Measurements from ENCODE around the gene HIPK4.
A peak's percentile ranks its signal among the peaks of the same experiment; 100 is the strongest.
"Not testable (repeated sequence)": the region's sequence is repeated elsewhere in the genome, so short reads cannot be mapped to it uniquely, and the experiment has no call there.

Gene HIPK4

GRCh38 chr19:40390084-40390742 is at the start of gene HIPK4:
TSS of gene HIPK4 (minus strand) at chr19:40390181. CDS start at chr19:40389902, 279 bp downstream.
- TF ChIP-seq CTCF (conservative IDR thresholded peaks at IDR 0.05; ENCODE audit: low read length) (no peak), EZH2phosphoT487 (IDR thresholded peaks at IDR 0.05; ENCODE audit: borderline replicate concordance) (no peak)
- Histone ChIP-seq H3K4me2 (ENCODE audit: low read depth, low read length, poor library complexity, severe bottlenecking) (no peak within 1 kb of the TSS), H3K9me2 (replicated peaks; ENCODE audit: low read depth, low read length) (no peaks in the 10 kb centered on the region), H3K27me3 (ENCODE audit: insufficient read depth, low read length, poor library complexity, severe bottlenecking) (no peaks in the 10 kb centered on the region), H3K4me1 (ENCODE audit: insufficient read depth, low read length, poor library complexity, severe bottlenecking) (no peaks in the 10 kb centered on the region), H3K4me3 (ENCODE audit: low read length, poor library complexity, severe bottlenecking) (no peak within 1 kb of the TSS), H3K9me3 (ENCODE audit: insufficient read depth, low read depth, low read length) (no peaks in the 10 kb centered on the region), H2AFZ (ENCODE audit: low read length) (no peak within 1 kb of the TSS), H3K79me2 (ENCODE audit: insufficient read depth, low read length) (no peaks in the 10 kb centered on the region), H3F3A (ENCODE audit: low read depth) (no peaks in the 10 kb centered on the region), H3K9ac (ENCODE audit: low read depth, low read length, poor library complexity, severe bottlenecking) (no peak within 1 kb of the TSS), H4K20me1 (ENCODE audit: insufficient read depth, low read length, poor library complexity, severe bottlenecking) (no peaks in the 10 kb centered on the region), H3K36me3 (ENCODE audit: insufficient read depth, low read length) (no peaks in the 10 kb centered on the region)

GRCh38 chr19:40438284-40438683 is 48.3 kb upstream of the HIPK4 start:
- no peaks in the 10 kb centered on the region for H3K27me3 ChIP-seq (ENCODE audit: insufficient read depth, low read length, poor library complexity, severe bottlenecking)
- no peak overlapping the region for H3K4me3 ChIP-seq (ENCODE audit: low read length, poor library complexity, severe bottlenecking)
- H3K9me2 ChIP-seq (replicated peaks; ENCODE audit: low read depth, low read length), result no peaks in the 10 kb centered on the region
- no peak overlapping the region for H2AFZ ChIP-seq (ENCODE audit: low read length)
- H3K36me3 ChIP-seq (ENCODE audit: insufficient read depth, low read length), result peaks cover 12% of the 10 kb centered on the region; the same call in 1 of the 2 replicates
- TF ChIP-seq EZH2phosphoT487 (IDR thresholded peaks at IDR 0.05; ENCODE audit: borderline replicate concordance) (no peak), CTCF (conservative IDR thresholded peaks at IDR 0.05; ENCODE audit: low read length) (no peak)
- H3K4me1 ChIP-seq (ENCODE audit: insufficient read depth, low read length, poor library complexity, severe bottlenecking), result peaks cover 15% of the 10 kb centered on the region
- H4K20me1 ChIP-seq (ENCODE audit: insufficient read depth, low read length, poor library complexity, severe bottlenecking), result peaks cover 19% of the 10 kb centered on the region
- no peak overlapping the region for H3K4me2 ChIP-seq (ENCODE audit: low read depth, low read length, poor library complexity, severe bottlenecking)
- no peak overlapping the region for H3K9ac ChIP-seq (ENCODE audit: low read depth, low read length, poor library complexity, severe bottlenecking)
- H3K9me3 ChIP-seq (ENCODE audit: insufficient read depth, low read depth, low read length), result no peaks in the 10 kb centered on the region
- H3K79me2 ChIP-seq (ENCODE audit: insufficient read depth, low read length), result peaks cover 16% of the 10 kb centered on the region
- H3F3A ChIP-seq (ENCODE audit: low read depth), result no peaks in the 10 kb centered on the region

GRCh38 chr19:40433391-40434216 is 43.6 kb upstream of the HIPK4 start:
- Histone ChIP-seq H3K27me3 (ENCODE audit: insufficient read depth, low read length, poor library complexity, severe bottlenecking) (no peaks in the 10 kb centered on the region), H3K4me2 (ENCODE audit: low read depth, low read length, poor library complexity, severe bottlenecking) (peak overlapping the region; percentile 84), H3K9me3 (ENCODE audit: insufficient read depth, low read depth, low read length) (no peaks in the 10 kb centered on the region), H3K4me1 (ENCODE audit: insufficient read depth, low read length, poor library complexity, severe bottlenecking) (peaks cover 9% of the 10 kb centered on the region), H3K79me2 (ENCODE audit: insufficient read depth, low read length) (no peaks in the 10 kb centered on the region), H3F3A (ENCODE audit: low read depth) (no peaks in the 10 kb centered on the region), H4K20me1 (ENCODE audit: insufficient read depth, low read length, poor library complexity, severe bottlenecking) (no peaks in the 10 kb centered on the region), H3K36me3 (ENCODE audit: insufficient read depth, low read length) (no peaks in the 10 kb centered on the region), H3K9ac (ENCODE audit: low read depth, low read length, poor library complexity, severe bottlenecking) (peak overlapping the region; percentile 93), H3K4me3 (ENCODE audit: low read length, poor library complexity, severe bottlenecking) (peak overlapping the region; percentile 73), H3K9me2 (replicated peaks; ENCODE audit: low read depth, low read length) (no peaks in the 10 kb centered on the region), H2AFZ (ENCODE audit: low read length) (peak overlapping the region; percentile 70)
- TF ChIP-seq CTCF (conservative IDR thresholded peaks at IDR 0.05; ENCODE audit: low read length), result no peak
- no peak for TF ChIP-seq EZH2phosphoT487 (IDR thresholded peaks at IDR 0.05; ENCODE audit: borderline replicate concordance)

- H3K4me3 ChIP-seq (ENCODE audit: low read length, poor library complexity, severe bottlenecking), result peak overlapping the region; percentile 73
- not testable (repeated sequence) for H4K20me1 ChIP-seq (ENCODE audit: insufficient read depth, low read length, poor library complexity, severe bottlenecking); H3K9me2 ChIP-seq (replicated peaks; ENCODE audit: low read depth, low read length); H3K27me3 ChIP-seq (ENCODE audit: insufficient read depth, low read length, poor library complexity, severe bottlenecking); H3F3A ChIP-seq (ENCODE audit: low read depth); H3K79me2 ChIP-seq (ENCODE audit: insufficient read depth, low read length); H2AFZ ChIP-seq (ENCODE audit: low read length); H3K9me3 ChIP-seq (ENCODE audit: insufficient read depth, low read depth, low read length); H3K36me3 ChIP-seq (ENCODE audit: insufficient read depth, low read length); H3K4me1 ChIP-seq (ENCODE audit: insufficient read depth, low read length, poor library complexity, severe bottlenecking)
- peak overlapping the region; percentile 93 for H3K9ac ChIP-seq (ENCODE audit: low read depth, low read length, poor library complexity, severe bottlenecking)
- H3K4me2 ChIP-seq (ENCODE audit: low read depth, low read length, poor library complexity, severe bottlenecking), result peak overlapping the region; percentile 84
Measured at GRCh38 chr19:40432760-40433159, 42.8 kb upstream of the HIPK4 start.
